Measurements from ENCODE around the gene UQCC2.

The UQCC2 gene

DNA sequence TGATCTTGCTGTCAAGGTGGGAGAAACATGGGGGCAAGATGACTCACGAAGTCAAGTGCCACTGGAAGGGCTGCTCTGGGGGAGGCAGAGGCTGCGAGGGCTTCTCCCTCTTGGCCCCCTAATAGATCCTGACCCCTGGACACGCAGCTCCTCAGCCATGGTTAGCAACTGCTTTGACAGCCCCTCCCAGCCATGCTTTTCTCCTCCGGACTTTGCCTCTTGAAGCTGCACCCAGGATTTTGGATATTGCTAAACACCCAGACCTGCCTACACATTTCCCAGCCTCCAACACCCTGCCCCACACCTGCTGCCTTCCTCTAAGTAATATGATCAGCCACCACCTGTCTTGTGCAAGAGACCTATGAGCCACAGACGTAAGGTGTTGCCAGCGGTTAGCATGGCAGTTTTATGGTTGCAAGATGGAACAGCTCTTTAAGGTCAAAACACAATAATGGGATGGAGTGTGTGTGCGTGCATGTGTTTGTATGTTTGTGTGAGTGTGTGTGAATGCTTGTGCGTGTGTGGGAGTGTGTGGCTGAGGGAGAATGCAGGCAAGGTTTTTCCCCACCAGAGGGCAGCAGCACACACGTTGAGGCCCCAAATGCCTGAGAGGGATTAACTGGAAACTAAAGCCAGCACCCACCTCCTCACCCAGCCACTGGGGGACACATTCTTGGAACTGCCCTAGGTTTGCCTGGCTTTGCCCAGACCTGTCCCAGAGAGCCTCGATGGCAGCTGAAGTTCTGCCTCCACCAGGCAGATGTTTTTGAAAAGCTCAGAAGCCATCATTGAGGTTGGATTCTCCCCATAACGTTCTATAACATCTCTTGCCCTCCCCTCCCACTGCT is 32.7 kb upstream of the UQCC2 start:
- peak; percentile 59 for DNase-seq

DNA sequence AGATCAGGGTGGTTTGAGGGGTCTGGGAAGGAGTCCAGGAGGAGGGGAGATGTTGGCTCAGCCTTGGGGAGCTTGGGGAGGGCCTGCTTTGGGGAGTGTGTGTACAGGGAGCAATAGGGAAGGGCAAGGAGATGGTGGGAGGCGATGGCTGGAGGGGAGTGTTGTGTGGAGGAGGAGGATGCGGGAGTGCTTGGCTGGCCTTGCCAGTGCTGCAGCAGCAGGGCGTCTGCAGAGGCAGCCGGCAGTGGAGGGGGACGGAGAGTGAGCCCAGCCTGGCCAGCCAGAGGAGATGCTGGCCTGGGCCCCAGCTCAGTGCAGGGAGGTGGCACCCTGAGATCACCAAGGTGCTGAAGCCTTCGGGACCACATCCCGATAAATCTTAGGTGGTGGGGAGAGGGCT is 31.3 kb upstream of the UQCC2 start:
- DNase-seq, result no peak

- no peak for DNase-seq
These were observed 30.6 kb upstream of the UQCC2 start for GRCh38 chr6:33742092-33742491.

DNA sequence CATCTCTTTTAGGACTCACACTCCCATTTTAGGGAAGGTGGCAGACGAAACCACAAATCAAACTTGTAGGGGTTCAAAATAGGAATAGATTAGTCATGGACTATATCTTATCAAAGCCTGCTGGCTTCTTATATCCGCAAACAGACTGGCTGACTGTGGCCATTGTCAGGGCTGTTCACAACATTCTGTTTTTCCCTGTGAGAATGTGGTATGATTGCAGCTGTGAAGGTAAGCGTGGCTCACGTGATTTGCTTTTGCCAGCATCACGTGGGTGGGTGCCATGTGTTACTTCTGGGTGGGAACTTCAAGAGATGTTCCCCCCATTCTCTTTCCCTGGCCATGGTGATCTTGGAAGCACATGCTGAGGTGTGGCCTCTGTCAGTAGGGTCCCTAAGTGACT is 29.3 kb upstream of the UQCC2 start:
- no peak for DNase-seq

DNA sequence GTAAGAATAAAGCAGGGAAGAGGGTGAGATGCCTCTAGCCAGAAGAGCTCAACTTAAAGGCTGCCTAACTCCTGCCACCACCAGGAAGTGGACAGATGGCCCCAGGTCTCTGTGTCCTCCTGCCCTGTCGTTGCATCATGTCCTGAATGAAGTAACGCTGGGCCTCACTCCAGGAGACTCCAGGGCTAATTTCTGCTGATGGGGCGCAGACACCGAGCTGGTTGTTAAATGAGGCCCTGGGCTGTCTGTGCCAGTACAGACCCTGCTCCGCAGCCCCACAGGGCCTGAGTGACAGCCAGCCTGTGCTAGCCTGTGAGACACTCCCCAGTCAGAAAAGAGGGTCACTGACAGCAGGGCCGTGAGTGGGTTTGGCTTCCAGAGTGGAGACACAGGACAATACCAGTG is 28.7 kb upstream of the UQCC2 start:
- DNase-seq, result no peak

- no peak for DNase-seq
These were observed 28.1 kb upstream of the UQCC2 start for GRCh38 chr6:33739571-33739970.

GRCh38 chr6:33738879-33739278 is 27.4 kb upstream of the UQCC2 start:
- no peak for DNase-seq

GRCh38 chr6:33738153-33738552 is 26.7 kb upstream of the UQCC2 start:
- no peak for DNase-seq

DNA sequence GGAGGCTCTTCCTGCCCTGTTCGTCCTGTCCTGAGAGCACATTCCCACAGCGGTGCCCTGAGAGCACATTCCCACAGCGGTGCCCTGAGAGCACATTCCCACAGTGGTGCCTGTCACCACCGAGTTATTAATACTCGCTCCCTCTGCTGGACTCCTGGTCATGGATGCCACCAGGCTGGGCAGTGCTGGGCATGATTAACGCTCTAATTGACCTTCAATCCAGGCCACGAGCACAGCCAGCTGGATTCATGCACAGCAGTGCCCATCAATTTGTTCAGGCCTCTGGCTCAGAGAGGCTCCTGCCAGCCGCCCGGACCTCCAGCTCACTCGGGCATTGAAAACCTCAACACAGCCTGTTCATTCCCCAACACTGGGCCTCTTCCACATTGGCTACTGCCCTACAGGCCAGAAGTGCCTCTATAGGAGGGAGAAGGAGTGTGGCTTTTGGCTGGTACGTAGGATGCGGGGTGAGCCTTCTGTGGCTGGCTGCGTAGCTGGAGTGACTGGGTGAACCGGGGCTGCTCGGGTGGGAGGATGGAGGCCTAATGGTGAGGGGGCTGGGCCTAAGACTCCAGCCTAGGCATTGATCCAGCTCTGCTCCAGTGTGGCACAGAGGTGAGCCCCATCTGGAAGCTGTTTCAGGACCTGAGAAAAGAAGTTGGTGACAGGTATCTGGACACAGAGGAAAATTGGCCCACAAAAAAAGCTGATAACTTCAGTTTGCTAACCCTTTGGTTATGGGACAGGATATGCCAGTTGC is 25.9 kb upstream of the UQCC2 start:
- no peak for DNase-seq

DNA sequence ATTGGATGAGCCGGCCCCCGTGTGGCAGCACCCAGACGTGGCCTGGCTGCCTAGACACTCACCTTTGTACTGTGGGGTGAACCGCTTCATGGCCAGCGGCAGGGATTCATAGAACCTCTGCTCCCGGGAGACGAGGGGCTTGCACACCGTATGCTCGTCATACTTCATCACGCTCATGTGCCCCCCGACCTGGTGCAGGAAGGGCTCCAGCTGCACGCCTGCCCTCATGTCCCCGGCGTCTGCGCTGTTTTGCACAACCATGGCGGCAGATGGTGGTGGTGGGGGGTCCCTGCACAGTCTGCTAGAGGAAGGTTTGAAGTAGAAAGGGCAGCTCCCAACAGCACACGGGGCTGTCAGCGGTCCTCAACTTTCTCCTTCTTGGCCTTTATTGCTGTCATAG is 23.7 kb upstream of the UQCC2 start:
- no peak for DNase-seq

GRCh38 chr6:33733709-33734007 is 22.2 kb upstream of the UQCC2 start:
- DNase-seq, result no peak

DNA sequence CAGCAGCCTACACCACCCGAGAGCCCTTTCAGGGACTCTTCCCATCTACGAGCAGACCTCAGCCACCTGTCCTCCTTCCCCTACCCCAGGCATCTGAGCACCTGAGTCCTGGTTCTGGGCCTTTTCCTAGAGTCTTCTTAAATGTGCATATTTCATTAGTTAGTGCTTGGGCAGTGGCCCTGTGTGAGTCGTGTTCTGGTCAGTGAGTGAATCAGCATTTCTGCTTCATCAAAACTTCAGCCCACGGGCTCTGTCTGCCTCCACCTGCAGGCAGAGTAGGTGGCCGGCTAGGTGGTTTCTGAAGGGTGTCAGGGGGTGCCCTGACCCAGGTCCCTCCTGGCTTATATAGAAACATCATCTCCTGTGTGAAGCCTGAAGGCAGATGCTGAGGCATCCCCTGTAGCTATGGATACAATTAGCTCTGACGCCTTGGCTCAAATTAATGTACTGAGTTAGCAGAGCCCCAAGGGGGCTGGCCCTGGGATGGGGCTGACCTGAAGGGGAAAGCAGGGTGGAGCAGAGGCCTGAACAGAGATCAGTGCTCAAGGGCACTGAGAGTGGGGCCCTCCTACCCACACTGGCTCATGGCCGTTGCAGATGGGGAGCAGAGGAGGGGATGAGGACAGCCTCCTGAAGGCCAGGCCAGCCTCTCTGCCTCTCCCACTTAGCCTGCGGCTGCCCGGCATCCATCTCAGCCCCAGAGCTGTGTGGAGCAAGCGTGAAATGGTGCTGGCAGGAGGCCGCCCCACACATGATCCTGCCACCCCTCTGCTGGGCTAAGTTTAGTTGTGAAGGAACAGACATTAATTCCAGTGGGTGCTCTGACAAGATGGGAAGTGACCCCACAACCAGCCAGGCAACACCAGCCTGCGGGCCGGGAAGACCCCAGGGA is 21.6 kb upstream of the UQCC2 start:
- no peak for DNase-seq

GRCh38 chr6:33732385-33732784 is 20.9 kb upstream of the UQCC2 start:
- no peak for DNase-seq

DNA sequence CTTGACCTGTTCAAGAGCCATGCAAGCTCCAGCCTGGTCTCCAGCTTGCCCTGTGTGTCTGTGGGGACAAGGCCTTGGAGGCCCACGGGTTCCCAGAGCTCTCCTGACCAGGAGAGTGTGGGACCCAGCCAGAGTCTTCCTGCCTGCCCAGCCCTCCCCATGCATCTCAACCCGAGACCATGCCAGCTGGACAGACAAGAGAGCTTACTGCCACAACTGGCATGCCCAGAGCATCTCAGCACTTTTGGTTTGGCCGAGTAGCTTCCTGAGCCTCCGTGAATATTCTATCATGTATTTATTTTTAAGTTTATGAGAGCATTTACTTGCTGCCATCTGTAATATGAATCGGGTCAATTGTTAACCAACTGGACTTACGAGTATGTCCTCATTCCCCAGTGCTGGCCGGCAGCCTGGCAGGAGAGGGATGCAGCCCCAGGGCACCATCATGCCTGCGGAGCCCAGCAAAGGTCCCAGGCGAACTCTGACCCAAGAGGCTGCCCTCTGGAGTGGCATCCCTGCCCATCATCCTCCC is 20.3 kb upstream of the UQCC2 start:
- DNase-seq, result no peak

DNA sequence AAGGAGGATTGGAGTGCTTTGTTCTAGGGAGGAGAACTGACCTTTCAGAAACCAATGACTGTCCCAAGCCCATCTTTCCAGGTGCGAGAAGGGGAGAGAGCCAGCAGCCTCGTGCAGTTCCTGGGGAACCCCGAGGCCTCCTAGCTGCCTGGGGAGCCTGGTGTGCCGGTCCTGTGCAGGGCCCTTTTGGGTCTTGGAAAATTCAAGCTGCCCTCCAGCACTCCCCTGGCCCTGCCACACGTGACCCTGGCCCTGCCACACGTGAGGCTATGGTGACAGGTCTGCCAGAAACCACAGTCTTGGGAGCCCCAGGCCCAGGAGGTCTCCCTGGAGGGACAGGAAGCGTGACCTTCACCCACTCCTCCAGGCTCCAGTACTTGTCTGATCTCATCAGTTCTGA is 19.5 kb upstream of the UQCC2 start:
- no peak for DNase-seq

DNA sequence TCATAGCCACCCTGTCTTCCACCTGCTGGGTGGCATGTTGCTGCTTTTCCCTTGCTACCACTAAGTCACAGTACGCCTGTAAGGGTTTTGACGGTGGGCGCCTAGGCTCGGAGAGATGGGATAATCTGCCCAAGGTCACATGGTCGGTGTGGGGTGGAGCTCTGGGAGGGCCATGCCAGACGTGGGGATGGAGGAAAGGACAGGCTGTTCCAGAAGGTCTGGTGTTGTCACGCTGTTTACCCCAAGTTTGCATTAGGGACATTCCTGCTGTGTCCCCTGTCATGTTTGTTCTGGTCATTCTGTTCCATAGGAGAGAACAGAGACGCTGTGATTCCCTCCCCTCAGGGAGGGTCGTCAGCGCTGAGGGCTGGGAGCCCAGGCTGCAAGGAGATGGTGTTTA is 19.1 kb upstream of the UQCC2 start:
- no peak for DNase-seq

GRCh38 chr6:33729059-33729458 is 17.6 kb upstream of the UQCC2 start:
- no peak for DNase-seq

- no peak for DNase-seq
These were observed 16.9 kb upstream of the UQCC2 start for GRCh38 chr6:33728438-33728837.

DNA sequence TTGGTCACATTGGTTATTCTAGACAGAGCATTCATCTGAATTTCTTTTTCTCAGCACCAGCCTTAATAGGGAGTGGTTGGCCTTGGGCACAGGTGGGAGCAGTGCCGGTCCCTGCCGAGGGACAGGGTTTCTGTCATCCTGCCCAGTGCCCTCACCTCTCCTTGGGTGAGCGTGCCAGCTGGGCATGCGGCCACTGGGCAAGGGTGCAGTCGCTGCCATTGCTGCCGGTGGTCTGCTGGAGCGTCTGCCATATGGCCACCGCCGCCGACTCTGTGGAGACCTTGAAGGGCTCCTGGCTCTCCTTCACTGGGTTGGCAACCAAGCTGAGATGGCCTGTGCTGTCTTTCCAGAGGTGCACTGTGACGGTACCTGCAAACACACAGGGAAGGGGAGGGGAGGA is 16.4 kb upstream of the UQCC2 start:
- DNase-seq, result no peak

- DNase-seq, result no peak
These were observed 15.6 kb upstream of the UQCC2 start for GRCh38 chr6:33727126-33727525.

DNA sequence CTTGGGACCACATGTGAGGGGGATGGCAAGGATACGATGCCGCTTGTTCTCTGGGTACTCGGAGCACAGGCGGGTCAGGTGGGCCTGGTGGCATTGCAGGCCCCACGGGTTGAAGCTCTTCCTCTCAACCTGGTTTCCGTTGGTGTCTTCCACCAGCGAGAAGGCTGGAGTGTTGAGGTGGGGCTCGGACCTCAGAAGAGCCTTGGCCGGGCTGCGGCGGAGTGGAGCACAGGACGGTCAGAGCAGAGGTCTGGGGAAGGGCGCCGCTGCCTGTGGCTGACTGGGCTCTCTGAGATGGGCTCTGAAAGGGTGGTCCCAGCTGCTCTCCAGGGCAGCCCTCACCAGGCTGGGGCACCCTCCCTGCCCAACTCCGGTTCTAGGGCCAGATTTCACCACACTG is 15.2 kb upstream of the UQCC2 start:
- DNase-seq, result no peak

- DNase-seq, result no peak
These were observed 14.6 kb upstream of the UQCC2 start for GRCh38 chr6:33725891-33726673.

GRCh38 chr6:33725222-33725621 is 13.7 kb upstream of the UQCC2 start:
- no peak for DNase-seq
